Left ventricle myocardium inferior (tissue), 1 donor: ENCODE measurements around the gene RGMA. TPM values are rescaled to one million over a fixed set of nuclear protein-coding genes. Genes with fewer than 3 reads are reported as not detected.

Source experiments
- DNase-seq: peaks from one replicate; pipeline ENCODE4 v3.0.0-alpha.2; 2020
- H3K27ac ChIP-seq: fragments of 200-600 bp; replicated peaks from 2 replicates; pipeline ENCODE4 v1.8.0; 2021
- H3K27me3 ChIP-seq: fragments of 200-600 bp; 2 replicates; pipeline ENCODE4 v1.8.0; 2021; ENCODE audit warnings: low read depth
- H3K36me3 ChIP-seq: fragments of 200-600 bp; 2 replicates; pipeline ENCODE4 v1.8.0; 2021
- H3K4me1 ChIP-seq: fragments of 200-600 bp; 2 replicates; pipeline ENCODE4 v1.8.0; 2021
- H3K4me3 ChIP-seq: fragments of 200-600 bp; 2 replicates; pipeline ENCODE4 v1.8.0; 2021; ENCODE audit warnings: mild to moderate bottlenecking, moderate library complexity
- H3K9me3 ChIP-seq: fragments of 200-600 bp; replicated peaks from 2 replicates; pipeline ENCODE4 v1.8.0; 2021
- CTCF ChIP-seq: fragments of 200-600 bp; IDR thresholded peaks from 2 replicates; pipeline ENCODE4 v1.8.0; 2021; ENCODE audit warnings: antibody characterized with exemption, mild to moderate bottlenecking, borderline replicate concordance
- intact Hi-C: fragments of 100-400 bp; cut with micrococcal nuclease; formaldehyde crosslinking; loops from one replicate; pipeline ENCODE4 v1.11.0; 2022
- total RNA-seq: library from RNA; stranded (reverse); fragmentation: NEBNext Ultra II Directional; extraction: Animal tissue kit (Norgen Biotek cat#: 25700); gene quantifications from one replicate; pipeline ENCODE4 v1.2.1, GENCODE V29; 2021
- donor health status: DM: no; HTN: yes; CAD: no; lungs with severe emphysema.

The RGMA gene
- total RNA-seq, 1 donor from 2014 or later, result 16.9 TPM

GRCh38 chr15:93056836-93057235 lies 32.2 kb downstream of the RGMA start:
- H3K27ac ChIP-seq, result no peak overlapping the region
- H3K36me3 ChIP-seq, result peaks cover 3% of the 10 kb centered on the region
- intact Hi-C loops, result no loop called here
- no peak for TF ChIP-seq CTCF
- no peak overlapping the region for H3K4me3 ChIP-seq
- H3K27me3 ChIP-seq, result peaks cover 3% of the 10 kb centered on the region
- peaks cover 48% of the 10 kb centered on the region for H3K4me1 ChIP-seq
- DNase-seq, result no peak
- H3K9me3 ChIP-seq, result no peaks in the 10 kb centered on the region

GRCh38 chr15:93055211-93055610 lies 33.8 kb downstream of the RGMA start:
- no peak overlapping the region for H3K27ac ChIP-seq
- no peaks in the 10 kb centered on the region for H3K9me3 ChIP-seq
- no peak for DNase-seq
- H3K36me3 ChIP-seq, result peaks cover 10% of the 10 kb centered on the region
- H3K4me3 ChIP-seq, result no peak overlapping the region
- no peaks in the 10 kb centered on the region for H3K27me3 ChIP-seq
- no peak for TF ChIP-seq CTCF
- H3K4me1 ChIP-seq, result peaks cover 35% of the 10 kb centered on the region
- intact Hi-C loops, result no loop called here

GRCh38 chr15:93052090-93052879 lies 36.7 kb downstream of the RGMA start:
- TF ChIP-seq CTCF, result no peak
- Histone ChIP-seq H3K36me3 (peaks cover 23% of the 10 kb centered on the region), H3K4me1 (peaks cover 10% of the 10 kb centered on the region), H3K4me3 (no peak overlapping the region), H3K9me3 (no peaks in the 10 kb centered on the region), H3K27me3 (no peaks in the 10 kb centered on the region), H3K27ac (no peak overlapping the region)
- intact Hi-C loops, result no loop called here
- no peak for DNase-seq

GRCh38 chr15:93051236-93052089 lies 37.5 kb downstream of the RGMA start:
- Histone ChIP-seq H3K36me3 (peaks cover 31% of the 10 kb centered on the region), H3K4me1 (peaks cover 2% of the 10 kb centered on the region), H3K4me3 (no peak overlapping the region), H3K27me3 (no peaks in the 10 kb centered on the region), H3K9me3 (peaks cover 6% of the 10 kb centered on the region), H3K27ac (no peak overlapping the region)
- no peak for DNase-seq
- TF ChIP-seq CTCF, result no peak
- intact Hi-C loops, result no loop called here

GRCh38 chr15:93050648-93051047 lies 38.4 kb downstream of the RGMA start:
- peaks cover 14% of the 10 kb centered on the region for H3K9me3 ChIP-seq
- H3K4me3 ChIP-seq, result no peak overlapping the region
- H3K4me1 ChIP-seq, result no peaks in the 10 kb centered on the region
- H3K27ac ChIP-seq, result no peak overlapping the region
- DNase-seq, result no peak
- intact Hi-C loops, result no loop called here
- no peak for TF ChIP-seq CTCF
- H3K36me3 ChIP-seq, result peaks cover 39% of the 10 kb centered on the region
- no peaks in the 10 kb centered on the region for H3K27me3 ChIP-seq
